ENCODE results near the gene NPHS2. TPM values are rescaled to one million over a fixed set of nuclear protein-coding genes. Genes with fewer than 3 reads are reported as not detected.

NPHS2 gene
- total RNA-seq, 4 donors from 2014 or later: not detected

GRCh38 chr1:179591592-179592580 is 16.1 kb upstream of the NPHS2 start, which contains the start of gene TDRD5:
Gene TDRD5 (plus strand): TSS chr1:179591832. CDS start chr1:179592616, 784 bp downstream.
- Histone ChIP-seq H3K27me3 (peaks cover 0 to 40% (median 14%) of the 10 kb centered on the region in 4 donors), H3K27ac (replicated peaks in 1 of 4) (no peak within 1 kb of the TSS), H3K4me3 (peak within 1 kb of the TSS; percentile 22 to 36 (median 30)), H3K9me3 (no peaks in the 10 kb centered on the region), H3K36me3 (no peaks in the 10 kb centered on the region), H3K4me1 (peaks cover 4 to 10% (median 8%) of the 10 kb centered on the region in 4 donors)
- WGBS: 17% methylated on average over 38 of the region's 75 CpGs
- intact Hi-C loops (cut with DNase I): no loop called here
- no peak for DNase-seq (ENCODE audit: extremely low spot score)
- TF ChIP-seq EP300 (IDR thresholded peaks at IDR 0.05): no peak
- TF ChIP-seq, protein P1, sequence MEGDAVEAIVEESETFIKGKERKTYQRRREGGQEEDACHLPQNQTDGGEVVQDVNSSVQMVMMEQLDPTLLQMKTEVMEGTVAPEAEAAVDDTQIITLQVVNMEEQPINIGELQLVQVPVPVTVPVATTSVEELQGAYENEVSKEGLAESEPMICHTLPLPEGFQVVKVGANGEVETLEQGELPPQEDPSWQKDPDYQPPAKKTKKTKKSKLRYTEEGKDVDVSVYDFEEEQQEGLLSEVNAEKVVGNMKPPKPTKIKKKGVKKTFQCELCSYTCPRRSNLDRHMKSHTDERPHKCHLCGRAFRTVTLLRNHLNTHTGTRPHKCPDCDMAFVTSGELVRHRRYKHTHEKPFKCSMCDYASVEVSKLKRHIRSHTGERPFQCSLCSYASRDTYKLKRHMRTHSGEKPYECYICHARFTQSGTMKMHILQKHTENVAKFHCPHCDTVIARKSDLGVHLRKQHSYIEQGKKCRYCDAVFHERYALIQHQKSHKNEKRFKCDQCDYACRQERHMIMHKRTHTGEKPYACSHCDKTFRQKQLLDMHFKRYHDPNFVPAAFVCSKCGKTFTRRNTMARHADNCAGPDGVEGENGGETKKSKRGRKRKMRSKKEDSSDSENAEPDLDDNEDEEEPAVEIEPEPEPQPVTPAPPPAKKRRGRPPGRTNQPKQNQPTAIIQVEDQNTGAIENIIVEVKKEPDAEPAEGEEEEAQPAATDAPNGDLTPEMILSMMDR (IDR thresholded peaks at IDR 0.05): no peak
- no peak for TF ChIP-seq POLR2AphosphoS5 (IDR thresholded peaks at IDR 0.05)
- no peak for TF ChIP-seq POLR2A (IDR thresholded peaks at IDR 0.05; ENCODE audit: low read depth)

DNA sequence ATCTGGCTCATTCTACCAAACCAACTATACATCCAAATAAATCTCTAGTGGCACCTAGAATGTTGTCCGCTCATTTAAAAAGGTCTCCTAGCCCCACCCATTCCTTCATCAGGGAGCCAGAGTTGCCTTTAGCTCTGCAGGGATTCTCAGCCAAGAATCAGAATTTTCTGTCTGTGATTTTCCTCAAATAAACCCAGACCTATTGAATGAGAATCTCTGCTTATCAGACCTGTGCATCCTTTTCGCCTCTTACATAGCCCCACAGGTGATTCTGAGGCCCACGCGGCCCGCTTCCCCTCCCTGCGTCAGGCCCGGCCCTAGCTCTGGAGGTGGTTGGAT is 15.5 kb upstream of the NPHS2 start:
- peak overlapping the region; percentile 22 to 36 (median 30) for H3K4me3 ChIP-seq
- intact Hi-C loops (cut with DNase I): no loop called here

DNA sequence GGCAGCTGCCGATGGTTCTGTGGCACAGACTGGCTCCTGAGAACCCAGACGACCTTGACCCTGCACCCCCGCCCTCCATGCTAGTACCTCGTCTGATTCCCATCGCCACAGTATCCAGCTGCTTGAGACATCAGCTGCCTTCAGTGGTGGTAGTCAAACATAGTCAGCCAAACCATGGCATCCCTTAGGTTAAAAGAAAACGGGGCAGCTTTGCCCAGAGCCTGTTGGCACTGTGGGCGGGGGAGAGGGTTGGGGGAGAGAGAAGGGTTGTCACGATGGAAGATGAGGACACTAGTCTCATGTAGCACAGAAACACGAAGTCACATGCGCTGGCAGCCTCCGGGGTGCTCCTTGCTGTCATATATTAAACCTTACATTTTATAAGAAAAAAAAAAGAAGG is 14.9 kb upstream of the NPHS2 start:
- peaks cover 0 to 46% (median 14%) of the 10 kb centered on the region in 4 donors for H3K27me3 ChIP-seq
- TF ChIP-seq EP300 (IDR thresholded peaks at IDR 0.05) (no peak), POLR2AphosphoS5 (IDR thresholded peaks at IDR 0.05) (no peak)
- H3K4me3 ChIP-seq: no peak overlapping the region
- H3K9me3 ChIP-seq: no peaks in the 10 kb centered on the region
- H3K4me1 ChIP-seq: peaks cover 7 to 20% (median 19%) of the 10 kb centered on the region in 4 donors
- H3K27ac ChIP-seq (replicated peaks in 1 of 4): no peak overlapping the region
- DNase-seq (ENCODE audit: extremely low spot score): no peak
- intact Hi-C loops (cut with DNase I): no loop called here
- H3K36me3 ChIP-seq: no peaks in the 10 kb centered on the region
- WGBS: 78% methylated on average over 8 of the region's 11 CpGs

More for the DNA sequence above, 15.5 kb upstream of the NPHS2 start:
- 35% methylated on average over 7 of the region's 7 CpGs for WGBS
- Histone ChIP-seq H3K36me3 (no peaks in the 10 kb centered on the region), H3K27ac (replicated peaks in 1 of 4) (no peak overlapping the region), H3K27me3 (peaks cover 0 to 44% (median 14%) of the 10 kb centered on the region in 4 donors), H3K9me3 (no peaks in the 10 kb centered on the region), H3K4me1 (peaks cover 6 to 15% (median 14%) of the 10 kb centered on the region in 4 donors)
- no peak for DNase-seq (ENCODE audit: extremely low spot score)
- TF ChIP-seq EP300 (IDR thresholded peaks at IDR 0.05): no peak
- TF ChIP-seq, protein P1 (IDR thresholded peaks at IDR 0.05): no peak
- no peak for TF ChIP-seq POLR2A (IDR thresholded peaks at IDR 0.05; ENCODE audit: low read depth)
- TF ChIP-seq POLR2AphosphoS5 (IDR thresholded peaks at IDR 0.05): no peak

DNA sequence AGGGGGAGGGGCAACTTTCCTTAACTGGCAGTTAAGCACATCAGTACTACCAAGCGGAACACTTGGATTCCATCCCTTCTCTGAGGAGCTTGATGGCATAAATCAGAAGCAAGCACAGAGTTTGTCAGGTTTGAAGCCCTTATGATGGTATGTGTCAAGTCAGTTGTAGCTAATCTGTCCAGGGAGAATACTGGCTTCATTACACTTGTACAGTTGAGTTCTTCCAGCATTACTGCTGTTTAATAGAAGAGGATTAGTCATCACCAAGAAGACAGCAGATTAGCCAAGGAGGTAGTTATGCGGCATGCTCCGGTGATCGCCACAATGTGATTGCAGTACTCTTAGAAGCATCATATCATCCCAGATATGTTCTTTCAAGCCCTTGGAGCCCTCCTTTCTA is 13.8 kb upstream of the NPHS2 start:
- Histone ChIP-seq H3K9me3 (no peaks in the 10 kb centered on the region), H3K4me3 (no peak overlapping the region), H3K36me3 (no peaks in the 10 kb centered on the region), H3K27ac (replicated peaks in 1 of 4) (no peak overlapping the region), H3K27me3 (peaks cover 0 to 43% (median 14%) of the 10 kb centered on the region in 4 donors), H3K4me1 (peaks cover 7 to 23% (median 22%) of the 10 kb centered on the region in 4 donors)
- no peak for DNase-seq (ENCODE audit: extremely low spot score)
- TF ChIP-seq, protein P1 (IDR thresholded peaks at IDR 0.05): no peak
- TF ChIP-seq POLR2AphosphoS5 (IDR thresholded peaks at IDR 0.05) (no peak), EP300 (IDR thresholded peaks at IDR 0.05) (no peak), POLR2A (IDR thresholded peaks at IDR 0.05; ENCODE audit: low read depth) (no peak)
- WGBS: 76% methylated on average over 4 of the region's 4 CpGs
- intact Hi-C loops (cut with DNase I): no loop called here

GRCh38 chr1:179588425-179589024 is 12.8 kb upstream of the NPHS2 start:
- intact Hi-C loops (cut with DNase I): no loop called here
- peaks cover 0 to 38% (median 14%) of the 10 kb centered on the region in 4 donors for H3K27me3 ChIP-seq
- H3K27ac ChIP-seq (replicated peaks in 1 of 4): no peak overlapping the region
- H3K4me1 ChIP-seq: peaks cover 7 to 23% (median 22%) of the 10 kb centered on the region in 4 donors
- TF ChIP-seq POLR2A (IDR thresholded peaks at IDR 0.05; ENCODE audit: low read depth) (no peak), EP300 (IDR thresholded peaks at IDR 0.05) (no peak), POLR2AphosphoS5 (IDR thresholded peaks at IDR 0.05) (no peak)
- TF ChIP-seq, protein P1 (IDR thresholded peaks at IDR 0.05): no peak
- no peak for DNase-seq (ENCODE audit: extremely low spot score)
- WGBS: 91% methylated on average over 8 of the region's 18 CpGs
- no peak overlapping the region for H3K4me3 ChIP-seq
- no peaks in the 10 kb centered on the region for H3K36me3 ChIP-seq
- H3K9me3 ChIP-seq: no peaks in the 10 kb centered on the region

All from esophagus muscularis mucosa (tissue), 4 donors.